A673 (cell line): Measurements from ENCODE around the gene CDH1. TPM values are rescaled to one million over a fixed set of nuclear protein-coding genes. Genes with fewer than 3 reads are reported as not detected.

Experiments
- BruUV-seq: library from RNA; stranded (reverse); fragments of 400-500 nt; replicated peaks from 2 replicates; lab custom pipeline; 2021; lab: Mats Ljungman, UMichigan
- CTCF ChIA-PET: fragments of 300-600 bp; sonication (Branson Sonifier 250); formaldehyde crosslinking; loops from one replicate; lab custom pipeline; 2022; ENCODE audit warnings: antibody characterized with exemption; lab: Charles Lee
- POLR2A ChIA-PET: fragments of 300-600 bp; sonication (Branson Sonifier 250); formaldehyde crosslinking; loops from one replicate; lab custom pipeline; 2022; ENCODE audit warnings: antibody characterized with exemption; ENCODE audit not compliant: low non-redundant PET; lab: Charles Lee
- DNase-seq: peaks from one replicate; pipeline ENCODE4 v3.0.0-alpha.2; 2015; ENCODE audit warnings: low spot score
- H3K27ac ChIP-seq: fragments of 200-600 bp; sonication (generic); 2 replicates; pipeline ENCODE4 v1.5.1; 2016; ENCODE audit warnings: mixed run types, low read depth, mild to moderate bottlenecking, mixed read lengths, antibody characterized with exemption, low read length; ENCODE audit not compliant: poor library complexity, severe bottlenecking
- H3K27me3 ChIP-seq: fragments of 200-600 bp; sonication (generic); replicated peaks from 2 replicates; pipeline ENCODE4 v1.6.1; 2017; ENCODE audit warnings: mixed run types, low read depth, mild to moderate bottlenecking, mixed read lengths, antibody characterized with exemption, low read length; ENCODE audit not compliant: insufficient read depth, poor library complexity
- H3K36me3 ChIP-seq: fragments of 200-600 bp; sonication (generic); 2 replicates; pipeline ENCODE4 v1.6.1; 2016; ENCODE audit warnings: mixed run types, mild to moderate bottlenecking, mixed read lengths, antibody characterized with exemption, low read length; ENCODE audit not compliant: insufficient read depth, poor library complexity, severe bottlenecking
- H3K4me1 ChIP-seq: fragments of 200-600 bp; sonication (generic); 2 replicates; pipeline ENCODE4 v1.6.1; 2017; ENCODE audit warnings: mixed run types, mild to moderate bottlenecking, mixed read lengths, antibody characterized with exemption, low read length; ENCODE audit not compliant: insufficient read depth, poor library complexity, severe bottlenecking
- H3K4me3 ChIP-seq: fragments of 200-600 bp; sonication (generic); 2 replicates; pipeline ENCODE4 v1.5.1; 2016; ENCODE audit warnings: low read depth, mixed run types, mild to moderate bottlenecking, mixed read lengths, low read length; ENCODE audit not compliant: poor library complexity, severe bottlenecking
- H3K9me3 ChIP-seq: fragments of 200-600 bp; sonication (generic); 2 replicates; pipeline ENCODE4 v1.6.1; 2016; ENCODE audit warnings: mixed run types, low read depth, mild to moderate bottlenecking, mixed read lengths, antibody characterized with exemption, low read length; ENCODE audit not compliant: poor library complexity, severe bottlenecking
- EZH2 ChIP-seq: fragments of 200-600 bp; sonication (generic); IDR thresholded peaks from 2 replicates; pipeline ENCODE4 v1.6.1; 2017; ENCODE audit warnings: borderline replicate concordance, low read depth, mild to moderate bottlenecking, mixed read lengths, antibody characterized with exemption, low read length; ENCODE audit not compliant: poor library complexity, severe bottlenecking
- intact Hi-C: fragments of 100-400 bp; cut with micrococcal nuclease; formaldehyde crosslinking; loops from one replicate; pipeline ENCODE4 v1.10.0; 2022; ENCODE audit not compliant: unreplicated experiment
- total RNA-seq: library from RNA; stranded (reverse); gene quantifications from 2 replicates; pipeline ENCODE4 v1.2.3, GENCODE V29; 2021
- TF ChIP-seq, protein P1 (sequence below): fragments of 300-800, 200-600 bp; sonication (generic); conservative IDR thresholded peaks from 2 replicates; pipeline ENCODE4 v1.5.1; 2017; ENCODE audit warnings: low read depth, mild to moderate bottlenecking, antibody characterized with exemption, low read length, moderate library complexity, mixed read lengths

The CDH1 gene
- total RNA-seq, 1 experiment from 2014 or later = 0.06 TPM

DNA sequence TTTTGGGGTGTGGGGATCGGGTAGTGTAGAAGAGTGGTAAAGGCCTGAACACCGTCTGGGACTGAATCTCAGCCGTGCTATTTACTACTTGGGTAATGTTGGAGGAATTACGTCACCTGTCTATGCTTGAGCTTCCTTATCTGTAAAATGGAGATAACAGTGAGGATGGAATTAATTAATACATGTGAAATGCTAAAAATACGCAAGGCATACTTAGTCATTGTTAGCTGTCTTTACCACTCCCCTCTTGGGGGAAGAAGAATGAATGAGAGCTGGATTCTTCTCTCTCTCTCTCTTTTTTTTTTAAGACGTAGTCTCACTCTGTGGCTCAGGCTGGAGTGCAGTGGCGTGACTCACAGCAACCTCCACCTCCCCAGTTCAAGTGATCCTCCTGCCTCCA is 65.1 kb downstream of the CDH1 start:
- TF ChIP-seq EZH2 = no peak
- TF ChIP-seq, protein P1, sequence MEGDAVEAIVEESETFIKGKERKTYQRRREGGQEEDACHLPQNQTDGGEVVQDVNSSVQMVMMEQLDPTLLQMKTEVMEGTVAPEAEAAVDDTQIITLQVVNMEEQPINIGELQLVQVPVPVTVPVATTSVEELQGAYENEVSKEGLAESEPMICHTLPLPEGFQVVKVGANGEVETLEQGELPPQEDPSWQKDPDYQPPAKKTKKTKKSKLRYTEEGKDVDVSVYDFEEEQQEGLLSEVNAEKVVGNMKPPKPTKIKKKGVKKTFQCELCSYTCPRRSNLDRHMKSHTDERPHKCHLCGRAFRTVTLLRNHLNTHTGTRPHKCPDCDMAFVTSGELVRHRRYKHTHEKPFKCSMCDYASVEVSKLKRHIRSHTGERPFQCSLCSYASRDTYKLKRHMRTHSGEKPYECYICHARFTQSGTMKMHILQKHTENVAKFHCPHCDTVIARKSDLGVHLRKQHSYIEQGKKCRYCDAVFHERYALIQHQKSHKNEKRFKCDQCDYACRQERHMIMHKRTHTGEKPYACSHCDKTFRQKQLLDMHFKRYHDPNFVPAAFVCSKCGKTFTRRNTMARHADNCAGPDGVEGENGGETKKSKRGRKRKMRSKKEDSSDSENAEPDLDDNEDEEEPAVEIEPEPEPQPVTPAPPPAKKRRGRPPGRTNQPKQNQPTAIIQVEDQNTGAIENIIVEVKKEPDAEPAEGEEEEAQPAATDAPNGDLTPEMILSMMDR = no peak
- intact Hi-C loops = no loop called here
- Histone ChIP-seq H3K27ac (no peak overlapping the region), H3K36me3 (no peaks in the 10 kb centered on the region), H3K27me3 (no peaks in the 10 kb centered on the region), H3K9me3 (no peaks in the 10 kb centered on the region), H3K4me3 (no peak overlapping the region), H3K4me1 (no peaks in the 10 kb centered on the region)
- ChIA-PET CTCF (no interaction called here), POLR2A (no interaction called here)
- DNase-seq = no peak
- no TSS peak for BruUV-seq

DNA sequence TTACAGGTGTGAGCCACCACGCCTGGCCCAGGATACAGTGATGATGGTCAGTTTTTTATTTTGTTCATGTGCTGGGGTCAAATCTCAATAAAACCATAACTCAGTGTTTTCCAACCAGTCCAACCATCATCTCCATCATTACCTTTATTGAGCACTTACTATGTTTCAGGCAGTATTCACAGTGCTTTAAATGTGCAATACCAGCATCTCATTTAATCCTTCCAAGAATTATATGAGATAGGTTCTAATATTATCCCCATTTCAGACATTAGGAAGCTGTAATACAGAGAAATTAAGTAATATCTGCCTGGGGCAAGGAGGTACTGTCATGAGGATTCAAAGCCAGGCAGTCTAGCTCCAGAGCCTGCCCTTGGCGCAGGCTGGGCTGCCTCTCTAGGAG is 69.3 kb downstream of the CDH1 start:
- Histone ChIP-seq H3K9me3 (no peaks in the 10 kb centered on the region), H3K4me1 (no peaks in the 10 kb centered on the region), H3K27me3 (no peaks in the 10 kb centered on the region), H3K27ac (no peak overlapping the region), H3K4me3 (no peak overlapping the region), H3K36me3 (no peaks in the 10 kb centered on the region)
- TF ChIP-seq, protein P1 = no peak
- TF ChIP-seq EZH2 = no peak
- ChIA-PET POLR2A (no interaction called here), CTCF (no interaction called here)
- no TSS peak for BruUV-seq
- intact Hi-C loops = no loop called here
- no peak for DNase-seq

DNA sequence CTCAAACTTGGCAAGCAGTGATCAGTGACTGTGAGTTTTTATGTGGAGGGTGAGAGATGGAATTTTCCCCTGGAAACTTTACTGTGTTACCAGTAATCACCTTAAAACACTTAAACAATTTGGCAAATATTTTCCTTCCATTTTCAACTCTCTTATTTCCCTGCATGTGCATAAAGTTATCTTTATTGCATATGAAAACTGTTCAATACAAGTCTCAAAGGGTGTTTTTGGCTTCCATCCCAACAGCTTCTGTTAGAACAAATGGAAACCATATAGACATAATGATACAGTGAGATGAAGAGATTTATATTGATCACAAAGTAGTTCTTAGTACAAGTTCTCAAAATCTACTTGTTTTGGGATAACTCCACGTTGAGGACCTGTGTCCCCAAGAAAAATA is 69.9 kb downstream of the CDH1 start:
- CTCF ChIA-PET = no interaction called here
- H3K27ac ChIP-seq = no peak overlapping the region
- H3K4me3 ChIP-seq = no peak overlapping the region
- POLR2A ChIA-PET = no interaction called here
- TF ChIP-seq, protein P1 = no peak
- no peak for TF ChIP-seq EZH2
- intact Hi-C loops = no loop called here
- no peaks in the 10 kb centered on the region for H3K9me3 ChIP-seq
- no peak for DNase-seq
- no peaks in the 10 kb centered on the region for H3K4me1 ChIP-seq
- no peaks in the 10 kb centered on the region for H3K36me3 ChIP-seq
- H3K27me3 ChIP-seq = no peaks in the 10 kb centered on the region
- BruUV-seq = no TSS peak
